ENCODE measurements around the gene SERPINB11. TPM values are rescaled to one million over a fixed set of nuclear protein-coding genes. Genes with fewer than 3 reads are reported as not detected.

The SERPINB11 gene
- total RNA-seq, 1 donor from 2014 or later = not detected

GRCh38 chr18:63731215-63731614, 28.5 kb downstream of the SERPINB11 start:
- Histone ChIP-seq H3K4me1 (no peaks in the 10 kb centered on the region), H3K4me3 (no peak overlapping the region), H3K27me3 (ENCODE audit: low read depth) (no peaks in the 10 kb centered on the region), H3K9me3 (replicated peaks) (no peaks in the 10 kb centered on the region), H3K36me3 (no peaks in the 10 kb centered on the region), H3K27ac (replicated peaks) (no peak overlapping the region)
- intact Hi-C loops (cut with micrococcal nuclease) = no loop called here
- TF ChIP-seq, protein P1, sequence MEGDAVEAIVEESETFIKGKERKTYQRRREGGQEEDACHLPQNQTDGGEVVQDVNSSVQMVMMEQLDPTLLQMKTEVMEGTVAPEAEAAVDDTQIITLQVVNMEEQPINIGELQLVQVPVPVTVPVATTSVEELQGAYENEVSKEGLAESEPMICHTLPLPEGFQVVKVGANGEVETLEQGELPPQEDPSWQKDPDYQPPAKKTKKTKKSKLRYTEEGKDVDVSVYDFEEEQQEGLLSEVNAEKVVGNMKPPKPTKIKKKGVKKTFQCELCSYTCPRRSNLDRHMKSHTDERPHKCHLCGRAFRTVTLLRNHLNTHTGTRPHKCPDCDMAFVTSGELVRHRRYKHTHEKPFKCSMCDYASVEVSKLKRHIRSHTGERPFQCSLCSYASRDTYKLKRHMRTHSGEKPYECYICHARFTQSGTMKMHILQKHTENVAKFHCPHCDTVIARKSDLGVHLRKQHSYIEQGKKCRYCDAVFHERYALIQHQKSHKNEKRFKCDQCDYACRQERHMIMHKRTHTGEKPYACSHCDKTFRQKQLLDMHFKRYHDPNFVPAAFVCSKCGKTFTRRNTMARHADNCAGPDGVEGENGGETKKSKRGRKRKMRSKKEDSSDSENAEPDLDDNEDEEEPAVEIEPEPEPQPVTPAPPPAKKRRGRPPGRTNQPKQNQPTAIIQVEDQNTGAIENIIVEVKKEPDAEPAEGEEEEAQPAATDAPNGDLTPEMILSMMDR (IDR thresholded peaks at IDR 0.05; ENCODE audit: borderline replicate concordance) = no peak
- no peak for DNase-seq

- Histone ChIP-seq H3K4me1 (no peaks in the 10 kb centered on the region), H3K36me3 (no peaks in the 10 kb centered on the region), H3K27me3 (ENCODE audit: low read depth) (no peaks in the 10 kb centered on the region), H3K27ac (replicated peaks) (no peak overlapping the region), H3K4me3 (no peak overlapping the region), H3K9me3 (replicated peaks) (no peaks in the 10 kb centered on the region)
- TF ChIP-seq, protein P1 (IDR thresholded peaks at IDR 0.05; ENCODE audit: borderline replicate concordance) = no peak
- no peak for DNase-seq
- intact Hi-C loops (cut with micrococcal nuclease) = no loop called here
These were observed 34.1 kb downstream of the SERPINB11 start for GRCh38 chr18:63736876-63737275.

DNA sequence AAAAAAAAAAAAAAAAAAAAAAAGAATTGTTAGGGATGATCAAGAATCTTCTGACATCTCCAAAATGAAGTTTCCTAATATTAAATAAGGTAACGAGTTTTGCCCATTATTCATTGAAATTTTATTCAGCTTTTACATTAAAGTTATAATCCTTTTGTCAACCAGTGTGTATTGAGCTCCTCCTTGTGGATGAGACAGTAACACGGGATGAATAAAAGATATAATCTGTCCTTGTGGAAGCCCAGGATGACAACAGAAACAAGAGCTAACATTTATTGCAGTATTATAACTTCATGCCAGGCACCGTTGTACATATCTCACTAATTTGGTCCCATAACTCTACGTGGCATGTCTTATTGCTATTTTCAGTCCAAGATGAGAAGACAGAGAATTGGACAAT, 39.0 kb downstream of the SERPINB11 start:
- H3K36me3 ChIP-seq = no peaks in the 10 kb centered on the region
- H3K27ac ChIP-seq (replicated peaks) = no peak overlapping the region
- no peaks in the 10 kb centered on the region for H3K9me3 ChIP-seq (replicated peaks)
- no peak overlapping the region for H3K4me3 ChIP-seq
- intact Hi-C loops (cut with micrococcal nuclease) = no loop called here
- no peak for DNase-seq
- no peaks in the 10 kb centered on the region for H3K27me3 ChIP-seq (ENCODE audit: low read depth)
- no peaks in the 10 kb centered on the region for H3K4me1 ChIP-seq
- TF ChIP-seq, protein P1 (IDR thresholded peaks at IDR 0.05; ENCODE audit: borderline replicate concordance) = no peak

DNA sequence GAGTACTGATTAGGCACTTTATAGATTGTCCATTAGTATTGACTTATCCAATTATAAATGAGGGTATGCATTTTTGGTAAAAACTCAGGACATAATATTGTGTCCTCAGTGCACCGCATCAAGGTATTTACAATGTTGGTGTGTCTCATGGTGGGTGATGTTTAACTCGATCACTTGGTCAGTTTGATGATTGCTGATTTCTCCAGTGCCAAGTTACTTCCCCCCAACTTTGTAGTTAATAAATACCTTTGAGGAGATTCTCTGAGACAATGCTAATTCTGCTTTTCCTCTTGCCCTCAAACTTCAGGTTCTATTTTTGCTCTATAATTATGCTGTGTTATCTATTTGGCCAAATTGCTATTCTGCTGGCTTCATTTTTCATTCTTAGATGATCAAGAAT, 44.2 kb downstream of the SERPINB11 start:
- no peak overlapping the region for H3K27ac ChIP-seq (replicated peaks)
- intact Hi-C loops (cut with micrococcal nuclease) = no loop called here

GRCh38 chr18:63749489-63749888, 46.7 kb downstream of the SERPINB11 start:
- Histone ChIP-seq H3K36me3 (no peaks in the 10 kb centered on the region), H3K4me1 (no peaks in the 10 kb centered on the region), H3K9me3 (replicated peaks) (peaks cover 21% of the 10 kb centered on the region), H3K27ac (replicated peaks) (no peak overlapping the region), H3K27me3 (ENCODE audit: low read depth) (peaks cover 6% of the 10 kb centered on the region), H3K4me3 (no peak overlapping the region)
- TF ChIP-seq, protein P1 (IDR thresholded peaks at IDR 0.05; ENCODE audit: borderline replicate concordance) = no peak
- intact Hi-C loops (cut with micrococcal nuclease) = no loop called here
- DNase-seq = no peak

More for the DNA sequence above, 44.2 kb downstream of the SERPINB11 start:
- Histone ChIP-seq H3K4me3 (no peak overlapping the region), H3K27me3 (ENCODE audit: low read depth) (no peaks in the 10 kb centered on the region), H3K36me3 (no peaks in the 10 kb centered on the region), H3K9me3 (replicated peaks) (peaks cover 21% of the 10 kb centered on the region), H3K4me1 (no peaks in the 10 kb centered on the region)
- no peak for DNase-seq
- TF ChIP-seq, protein P1 (IDR thresholded peaks at IDR 0.05; ENCODE audit: borderline replicate concordance) = no peak

DNA sequence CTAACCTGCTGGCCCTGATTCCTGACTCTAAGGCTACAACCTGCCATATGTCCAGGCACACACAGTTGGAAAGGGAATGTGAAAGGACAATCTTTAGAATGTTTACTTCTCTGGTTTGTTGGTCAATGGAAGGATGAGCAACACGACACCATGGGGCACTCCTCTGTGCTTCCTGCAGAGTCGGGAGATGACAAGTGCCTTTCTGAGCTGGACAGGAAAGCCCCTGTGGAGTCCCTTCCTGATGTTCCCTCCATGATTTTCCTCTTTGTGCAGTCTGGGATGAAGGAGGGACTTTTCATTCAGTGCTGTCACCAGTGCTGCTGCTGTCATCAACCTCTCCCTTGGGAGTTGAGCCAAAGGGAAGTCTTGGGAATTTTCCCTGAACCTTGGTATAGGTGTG, 49.9 kb downstream of the SERPINB11 start:
- H3K9me3 ChIP-seq (replicated peaks) = peaks cover 21% of the 10 kb centered on the region
- peaks cover 6% of the 10 kb centered on the region for H3K27me3 ChIP-seq (ENCODE audit: low read depth)
- DNase-seq = no peak
- H3K4me3 ChIP-seq = no peak overlapping the region
- H3K27ac ChIP-seq (replicated peaks) = no peak overlapping the region
- no peaks in the 10 kb centered on the region for H3K4me1 ChIP-seq
- TF ChIP-seq, protein P1 (IDR thresholded peaks at IDR 0.05; ENCODE audit: borderline replicate concordance) = no peak
- H3K36me3 ChIP-seq = no peaks in the 10 kb centered on the region
- intact Hi-C loops (cut with micrococcal nuclease) = no loop called here
